GM23338 (cell line): ENCODE results near the gene NOTCH1. TPM values are rescaled to one million over a fixed set of nuclear protein-coding genes. Genes with fewer than 3 reads are reported as not detected.

Experiments used
- ATAC-seq: fragments of 200-7000 bp; cut with Tn5 transposase; 3 replicates; pipeline ENCODE4 v1.9.1; 2020
- DNase-seq: peaks from one replicate; pipeline ENCODE4 v3.0.0-alpha.2; 2015; ENCODE audit warnings: low spot score
- H2AFZ ChIP-seq: fragments of 200-600 bp; sonication (generic); 2 replicates; pipeline ENCODE4 v1.8.0; 2016; ENCODE audit warnings: antibody characterized with exemption, mild to moderate bottlenecking, moderate library complexity
- H3F3A ChIP-seq: fragments of 200-600 bp; sonication (generic); replicated peaks from 2 replicates; pipeline ENCODE4 v1.8.0; 2017; ENCODE audit warnings: antibody characterized with exemption, mixed run types, low read depth
- H3K27ac ChIP-seq: fragments of 200-600 bp; sonication (generic); 2 replicates; pipeline ENCODE4 v1.6.1; 2016; ENCODE audit warnings: low read depth
- H3K27me3 ChIP-seq: fragments of 200-600 bp; sonication (generic); 2 replicates; pipeline ENCODE4 v1.8.0; 2016; ENCODE audit warnings: mild to moderate bottlenecking, mixed run types, moderate library complexity; ENCODE audit not compliant: insufficient read depth
- H3K36me3 ChIP-seq: fragments of 200-600 bp; sonication (generic); 2 replicates; pipeline ENCODE4 v1.8.0; 2016; ENCODE audit warnings: mild to moderate bottlenecking; ENCODE audit not compliant: insufficient read depth
- H3K4me1 ChIP-seq: fragments of 200-600 bp; sonication (generic); 2 replicates; pipeline ENCODE4 v1.8.0; 2016; ENCODE audit warnings: mild to moderate bottlenecking, moderate library complexity; ENCODE audit not compliant: insufficient read depth
- H3K4me2 ChIP-seq: fragments of 200-600 bp; sonication (generic); 2 replicates; pipeline ENCODE4 v1.7.1; 2017; ENCODE audit warnings: mixed run types
- H3K4me3 ChIP-seq: fragments of 200-600 bp; sonication (generic); 2 replicates; pipeline ENCODE4 v1.6.1; 2016; ENCODE audit warnings: mixed run types
- H3K79me2 ChIP-seq: fragments of 200-600 bp; sonication (generic); replicated peaks from 2 replicates; pipeline ENCODE4 v1.8.0; 2017; ENCODE audit warnings: mild to moderate bottlenecking; ENCODE audit not compliant: insufficient read depth
- H3K9me2 ChIP-seq: fragments of 200-600 bp; sonication (generic); 2 replicates; pipeline ENCODE4 v1.8.0; 2017; ENCODE audit not compliant: insufficient read depth
- H4K20me1 ChIP-seq: fragments of 200-600 bp; sonication (generic); replicated peaks from 2 replicates; pipeline ENCODE4 v1.8.0; 2017; ENCODE audit warnings: mild to moderate bottlenecking; ENCODE audit not compliant: insufficient read depth
- H3K27ac Mint-ChIP-seq: 2 replicates; pipeline ENCODE4 v1.8.0; 2020; ENCODE audit warnings: inconsistent platforms, mild to moderate bottlenecking, moderate library complexity, mixed read lengths
- H3K27me3 Mint-ChIP-seq: 3 replicates; pipeline ENCODE4 v1.8.0; 2022; ENCODE audit warnings: low read depth, mild to moderate bottlenecking, moderate library complexity, mixed read lengths, inconsistent platforms; ENCODE audit not compliant: insufficient read depth, poor library complexity
- H3K36me3 Mint-ChIP-seq: 3 replicates; pipeline ENCODE4 v1.8.0; 2021; ENCODE audit warnings: low read depth, mild to moderate bottlenecking, inconsistent platforms, moderate library complexity, mixed read lengths
- H3K4me1 Mint-ChIP-seq: 3 replicates; pipeline ENCODE4 v1.8.0; 2020; ENCODE audit warnings: mild to moderate bottlenecking, inconsistent platforms, mixed read lengths
- H3K4me3 Mint-ChIP-seq: 3 replicates; pipeline ENCODE4 v1.8.0; 2021; ENCODE audit warnings: moderate library complexity, mild to moderate bottlenecking, inconsistent platforms, mixed read lengths
- H3K9me3 Mint-ChIP-seq: 3 replicates; pipeline ENCODE4 v1.8.0; 2020; ENCODE audit warnings: moderate library complexity, mild to moderate bottlenecking, inconsistent platforms, mixed read lengths
- CREB1 ChIP-seq: fragments of 250-450 bp; sonication (Bioruptor Pico); IDR thresholded peaks from 2 replicates; pipeline ENCODE4 v1.5.0; 2020; ENCODE audit warnings: low read depth, mild to moderate bottlenecking, moderate library complexity
- CTCF ChIP-seq, 2 experiments: fragments of 200-600 bp in 1 of 2; sonication (generic) in 1 of 2; conservative IDR thresholded peaks; 2 replicates each; pipeline versions ENCODE4 v1.5.1 to v1.6.1; 2016 to 2017; ENCODE audit warnings: antibody characterized with exemption in 2 of 2, low read depth in 2 of 2, mild to moderate bottlenecking in 2 of 2, moderate library complexity in 1 of 2
- ZNF462 ChIP-seq: fragments of 250-450 bp; sonication (Bioruptor Pico); IDR thresholded peaks from 2 replicates; pipeline ENCODE4 v1.5.0; 2020; ENCODE audit warnings: mild to moderate bottlenecking, moderate library complexity
- polyA plus RNA-seq: library from polyadenylated mRNA; unstranded; fragments of >200 nt; fragmentation: Nextera tagmentation; extraction: Ambion mirVana; gene quantifications from 2 replicates; pipeline ENCODE4 v1.2.1, GENCODE V29; 2016
- total RNA-seq: library from RNA; depleted of rRNA; stranded (reverse); fragments of >200 nt; shearing (Covaris generic); gene quantifications from 2 replicates; pipeline ENCODE4 v1.2.3, GENCODE V29; 2014

NOTCH1 gene
- total and polyA plus RNA-seq, 2 experiments from 2014 or later: 9.9 to 97.2 TPM

- TF ChIP-seq ZNF462 (CRISPR knock-in tag): no peak
- TF ChIP-seq CTCF (conservative IDR thresholded peaks at IDR 0.05; ENCODE audit: low read depth in 2 of 2): no peak
These were observed 17.9 kb upstream of the NOTCH1 start (continued) for GRCh38 chr9:136563646-136564325.

GRCh38 chr9:136562746-136563495, 17.1 kb upstream of the NOTCH1 start:
- H3K4me1 Mint-ChIP-seq: peaks cover 21% of the 10 kb centered on the region
- no peak overlapping the region for H3K27ac ChIP-seq
- peaks cover 38% of the 10 kb centered on the region for H3K9me3 Mint-ChIP-seq
- H3K27me3 Mint-ChIP-seq: peaks cover 7% of the 10 kb centered on the region
- no peak overlapping the region for H3K4me2 ChIP-seq
- DNase-seq (no peak), ATAC-seq (no peak)
- no peak overlapping the region for H3K27ac Mint-ChIP-seq
- no peaks in the 10 kb centered on the region for H3K36me3 ChIP-seq
- H3K9me2 ChIP-seq: no peaks in the 10 kb centered on the region
- H2AFZ ChIP-seq: no peak overlapping the region
- TF ChIP-seq CREB1 (CRISPR knock-in tag): no peak
- H3K4me3 Mint-ChIP-seq: no peak overlapping the region
- H4K20me1 ChIP-seq: no peaks in the 10 kb centered on the region
- H3K4me1 ChIP-seq: 0 out of 2 replicates have a peak, but pooled peaks cover 4% of the 10 kb centered on the region
- no peaks in the 10 kb centered on the region; the same call in 1 of the 2 replicates for H3F3A ChIP-seq
- peaks cover 9% of the 10 kb centered on the region; the same call in 1 of the 2 replicates for H3K27me3 ChIP-seq
- no peak overlapping the region for H3K4me3 ChIP-seq
- H3K79me2 ChIP-seq: no peaks in the 10 kb centered on the region
- peaks cover 27% of the 10 kb centered on the region for H3K36me3 Mint-ChIP-seq
